ENCODE measurements around the gene IL1RL2.

DNA sequence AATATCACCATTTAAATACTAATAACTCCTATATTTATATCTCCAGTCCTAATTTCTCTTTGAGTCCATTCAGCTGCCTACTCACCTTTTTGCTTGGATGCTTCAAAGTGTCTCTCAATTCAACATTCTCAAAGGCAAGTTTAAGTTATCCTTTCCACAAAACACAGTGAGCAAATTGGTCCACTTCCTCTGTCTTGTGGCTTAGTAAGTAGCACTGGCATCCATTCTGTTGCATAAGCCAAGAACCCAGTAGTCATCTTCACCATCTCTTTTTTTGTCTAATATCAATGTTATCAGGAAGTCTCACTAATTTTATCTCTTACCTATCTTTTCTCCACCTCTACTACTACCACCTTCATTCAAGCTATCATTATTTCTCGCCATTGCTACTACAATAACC is 97.2 kb downstream of the IL1RL2 start:
- TF ChIP-seq POLR2AphosphoS5 (IDR thresholded peaks at IDR 0.05; ENCODE audit: low read depth, low read length), result no peak
- no peak for TF ChIP-seq POLR2A (IDR thresholded peaks at IDR 0.05; ENCODE audit: low read depth, low read length)
